MM.1S (cell line): Measurements from ENCODE around the gene SMC4.

Experiments
- CTCF ChIP-seq: fragments of 300-600 bp; sonication (generic); IDR thresholded peaks from 2 replicates; pipeline ENCODE4 v1.5.1; 2016; ENCODE audit warnings: antibody characterized with exemption, low read length, mixed read lengths
- EZH2 ChIP-seq: fragments of 300-600 bp; sonication (generic); optimal IDR thresholded peaks from 2 replicates; pipeline ENCODE3; 2017; ENCODE audit warnings: low read depth, mild to moderate bottlenecking, antibody characterized with exemption, low read length, mixed read lengths
- EZH2phosphoT487 ChIP-seq: fragments of 300-600 bp; sonication (generic); IDR thresholded peaks from 2 replicates; pipeline ENCODE4 v1.6.1; 2018; ENCODE audit warnings: antibody characterized with exemption, low read length

DNA sequence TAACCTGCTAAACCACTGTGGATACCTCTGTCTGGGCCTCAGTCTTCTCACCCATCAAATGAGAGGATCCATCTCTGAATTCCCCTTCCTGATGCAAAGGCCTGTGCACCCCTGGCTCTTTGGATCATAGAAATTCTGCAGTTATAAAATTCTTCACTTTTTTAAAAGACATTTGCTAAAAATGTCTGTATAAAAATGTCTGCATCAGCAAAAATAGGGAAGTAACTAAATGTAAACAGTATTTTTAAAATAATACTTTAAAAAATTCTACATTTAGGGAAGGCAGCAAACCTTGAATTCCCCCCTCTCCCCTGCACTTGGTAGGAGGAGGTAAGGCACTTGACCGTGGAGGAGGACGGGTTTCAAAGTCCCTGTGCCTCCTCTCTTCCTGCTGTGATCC is 75.7 kb downstream of the SMC4 start:
- no peak for TF ChIP-seq CTCF
- TF ChIP-seq EZH2: no peak
- no peak for TF ChIP-seq EZH2phosphoT487
